Dermis microvascular lymphatic vessel endothelial cell (primary cell): ENCODE results near the gene ARL6IP4. TPM values are rescaled to one million over a fixed set of nuclear protein-coding genes. Genes with fewer than 3 reads are reported as not detected.
A peak's percentile ranks its signal among the peaks of the same experiment; 100 is the strongest.
"Not testable (repeated sequence)": the region's sequence is repeated elsewhere in the genome, so short reads cannot be mapped to it uniquely, and the experiment has no call there.

Experiments used
- DNase-seq, 2 donors: peaks; one replicate each; pipeline versions ENCODE4 v3.0.0 to v3.0.0-alpha.2; 2010; ENCODE audit warnings: low read depth in 2 of 2
- total RNA-seq: library from RNA; depleted of rRNA; stranded (reverse); fragments of >200 nt; gene quantifications from 2 replicates; pipeline ENCODE4 v1.2.1, GENCODE V29; 2014

The ARL6IP4 gene
- 133 and 149 TPM in 2 replicates for total RNA-seq

DNA sequence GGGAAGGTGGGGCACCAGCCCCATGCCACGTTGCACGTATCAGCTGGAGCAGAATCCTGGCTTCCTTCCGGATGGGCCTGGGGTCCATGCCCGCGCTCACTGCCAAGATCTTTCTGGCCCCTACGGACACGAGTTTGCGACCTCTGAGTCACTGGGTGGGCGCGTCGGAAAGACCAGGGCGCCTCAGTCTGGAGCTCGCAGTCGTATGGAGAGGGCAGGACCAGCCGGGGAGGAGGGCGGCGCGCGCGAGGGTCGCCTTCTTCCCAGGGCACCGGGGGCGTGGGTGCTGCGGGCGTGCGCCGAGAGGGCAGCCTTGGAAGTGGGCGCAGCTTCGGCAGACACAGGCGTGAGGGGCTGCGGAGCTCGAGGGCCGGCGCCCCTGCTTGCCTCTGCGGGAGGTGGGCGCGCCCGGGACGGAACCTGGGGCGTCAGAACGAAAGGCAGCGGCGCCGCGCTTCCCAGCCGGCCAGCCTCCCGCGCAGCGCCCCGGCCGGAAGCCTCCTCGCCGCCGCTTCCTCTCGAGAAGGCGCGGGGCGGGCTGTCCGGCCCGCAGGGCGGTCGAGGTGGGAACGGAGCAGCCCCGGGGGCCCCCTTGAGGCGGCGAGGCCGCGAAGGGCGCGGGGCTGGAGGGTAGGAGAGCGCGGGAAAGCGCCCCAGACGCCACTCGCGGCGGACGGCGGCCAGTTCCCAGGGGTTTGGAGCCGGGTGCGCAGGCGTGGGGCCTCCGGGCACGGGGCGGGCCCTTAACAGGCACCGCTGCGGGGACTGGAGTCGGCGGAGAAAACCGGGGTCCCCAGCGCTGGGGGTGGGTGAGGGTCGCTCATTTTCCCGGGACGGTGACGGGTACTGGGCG is at the start of gene ARL6IP4:
Gene ARL6IP4 (plus strand): TSS at position 499 of the 853 bp plus-strand sequence. CDS start 459 bp downstream, outside the sequence.
- DNase-seq: peak in 1 of 2 donors; percentile 78

DNA sequence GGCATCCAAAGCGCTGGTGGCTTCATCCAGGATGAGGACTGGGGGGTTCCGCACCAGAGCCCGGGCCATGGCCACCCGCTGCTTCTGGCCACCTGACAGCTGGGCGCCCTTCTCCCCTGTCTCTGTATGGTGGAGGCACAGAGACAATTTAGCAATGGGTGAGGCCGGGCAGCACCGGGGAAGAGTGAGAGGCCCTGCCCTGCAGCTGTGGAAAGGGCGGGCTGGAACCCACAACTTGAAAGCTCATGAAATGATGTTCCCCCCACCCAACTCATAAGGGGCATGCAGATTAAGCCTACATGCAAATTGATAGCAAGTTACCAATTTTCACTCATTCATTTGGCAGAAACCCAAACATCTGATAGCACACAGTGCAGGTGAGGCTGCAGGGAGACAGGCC is 48.3 kb upstream of the ARL6IP4 start:
- no peak for DNase-seq

DNA sequence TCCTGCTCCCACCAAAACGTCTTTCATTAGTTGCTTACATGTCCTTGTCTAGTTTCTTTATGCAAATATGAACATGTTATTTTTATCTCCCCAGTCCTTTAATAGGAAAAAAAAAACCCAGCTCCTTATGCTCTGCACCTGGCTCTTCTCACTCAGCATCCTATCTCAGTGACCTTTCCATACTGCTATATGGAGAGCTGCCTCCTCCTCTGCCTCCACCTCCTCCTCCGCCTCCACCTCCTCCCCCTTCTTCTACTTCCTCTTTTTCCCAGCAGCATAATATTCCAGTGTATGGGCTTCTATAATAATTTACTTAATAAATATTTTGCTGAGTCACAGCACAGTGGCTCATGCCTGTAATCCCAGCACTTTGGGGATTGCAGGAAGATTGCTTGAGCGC is 45.8 kb upstream of the ARL6IP4 start:
- DNase-seq: no peak

DNA sequence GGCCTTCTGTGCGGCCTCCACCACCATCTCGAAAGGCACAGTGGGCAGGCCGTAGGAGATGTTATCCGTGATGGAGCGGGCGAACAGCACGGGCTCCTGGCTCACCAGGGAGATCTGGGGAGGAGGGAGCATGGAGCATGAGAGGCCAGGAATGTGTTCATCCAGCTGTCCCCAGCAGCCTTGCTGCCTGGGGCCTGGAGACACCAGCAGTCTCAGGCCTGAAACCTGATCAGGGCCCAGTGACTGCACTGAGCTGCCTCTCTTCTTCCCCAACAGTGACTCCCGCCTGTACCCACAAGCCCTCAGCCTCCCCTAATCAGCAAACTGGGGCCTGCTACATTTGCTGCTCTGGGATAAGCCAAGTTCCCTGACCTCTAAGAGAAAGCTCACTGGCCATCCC is 45.2 kb upstream of the ARL6IP4 start:
- DNase-seq: no peak

DNA sequence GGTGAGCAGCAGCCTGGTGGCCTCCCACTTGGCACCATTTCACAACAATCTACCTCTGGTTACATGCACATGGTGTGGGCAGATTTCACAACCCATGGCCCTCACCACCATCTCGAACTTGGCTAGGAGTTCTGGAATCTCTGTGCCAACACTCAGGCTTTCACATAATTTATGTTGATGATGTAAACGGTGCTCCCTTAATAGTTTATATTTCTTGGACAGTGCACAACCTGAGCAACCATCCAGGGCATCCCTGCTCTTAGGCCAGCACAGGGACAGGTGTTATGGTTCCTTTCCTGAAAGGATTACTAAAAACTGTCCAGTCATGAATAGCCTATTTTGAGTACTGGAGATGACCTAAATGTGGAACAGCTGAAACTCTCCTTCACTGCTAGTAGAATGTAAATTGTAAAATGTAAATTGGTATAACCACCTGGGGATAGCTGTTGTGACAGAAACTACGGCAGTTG is 42.8 kb upstream of the ARL6IP4 start:
- no peak for DNase-seq

DNA sequence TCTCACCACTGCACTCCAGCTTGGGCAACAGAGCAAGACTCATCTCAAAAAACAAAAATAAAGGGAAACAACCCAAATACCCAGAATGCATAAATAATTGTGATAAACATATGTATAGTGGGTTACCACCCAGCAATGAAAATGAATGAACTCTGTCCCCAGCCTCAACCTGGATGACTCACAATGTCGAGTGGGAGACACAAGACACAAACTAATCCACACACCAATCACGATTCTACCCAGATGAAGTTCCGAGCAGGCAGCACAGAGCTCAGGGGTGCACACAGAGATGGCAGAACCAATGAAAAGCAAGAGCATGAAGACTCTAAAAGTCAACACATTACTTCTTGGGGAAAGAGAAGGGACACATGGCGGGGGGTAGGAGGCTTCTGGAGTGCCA is 41.4 kb upstream of the ARL6IP4 start:
- no peak for DNase-seq

DNA sequence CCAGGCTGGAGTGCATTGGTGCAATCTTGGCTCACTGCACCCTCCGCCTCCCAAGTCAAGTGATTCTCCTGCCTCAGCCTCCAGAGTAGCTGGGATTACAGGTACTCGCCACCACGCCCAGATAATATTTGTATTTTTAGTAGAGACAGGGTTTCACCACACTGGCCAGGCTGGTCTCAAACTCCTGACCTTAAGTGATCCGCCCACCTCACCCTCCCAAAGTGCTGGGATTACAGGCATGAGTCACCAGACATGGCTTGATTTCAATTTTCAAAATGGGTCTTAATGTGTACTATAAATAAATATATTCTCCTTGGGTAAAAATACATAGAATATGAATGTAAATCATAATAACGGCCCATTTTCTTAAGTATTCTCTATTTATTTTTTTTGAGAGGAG is 39.1 kb upstream of the ARL6IP4 start:
- DNase-seq: not testable (repeated sequence)

DNA sequence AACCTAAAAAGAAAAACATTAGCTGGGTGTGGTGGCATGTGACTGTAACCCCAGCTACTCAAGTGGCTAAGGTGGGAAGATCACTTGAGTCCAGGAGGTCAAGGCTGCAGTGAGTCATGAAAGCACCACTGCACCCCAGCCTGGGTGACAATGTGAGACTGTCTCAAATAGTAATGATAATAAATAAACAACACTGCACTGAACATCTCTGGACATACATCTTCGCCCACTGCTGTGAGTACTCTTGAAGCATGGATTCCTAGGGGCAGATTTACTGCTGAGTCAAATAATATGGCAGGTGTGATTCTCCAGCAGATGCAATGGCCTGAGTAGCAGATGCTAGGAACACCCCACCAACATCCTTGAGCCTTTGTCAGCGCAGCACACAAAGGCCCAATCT is 37.8 kb upstream of the ARL6IP4 start:
- no peak for DNase-seq

DNA sequence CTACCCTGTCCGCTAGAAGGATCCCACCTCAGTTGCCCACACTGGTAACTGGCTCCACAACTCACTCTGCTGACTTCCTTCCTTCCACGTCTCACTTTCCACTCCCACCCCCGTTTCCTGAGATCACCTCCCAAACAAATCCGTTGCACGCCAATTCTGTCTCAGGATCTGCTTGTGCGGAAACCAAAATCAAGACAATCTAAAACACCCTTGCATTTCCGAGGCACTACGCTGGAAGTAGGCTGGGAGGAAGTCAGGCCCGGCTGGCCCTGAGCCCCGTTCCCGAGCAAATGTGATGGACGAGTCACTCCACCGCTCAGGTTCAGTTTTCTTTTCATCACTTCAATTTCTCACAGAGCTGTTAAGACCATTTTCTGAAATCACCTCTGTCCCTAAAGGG is 37.3 kb upstream of the ARL6IP4 start:
- DNase-seq: peak; percentile 45 to 73

DNA sequence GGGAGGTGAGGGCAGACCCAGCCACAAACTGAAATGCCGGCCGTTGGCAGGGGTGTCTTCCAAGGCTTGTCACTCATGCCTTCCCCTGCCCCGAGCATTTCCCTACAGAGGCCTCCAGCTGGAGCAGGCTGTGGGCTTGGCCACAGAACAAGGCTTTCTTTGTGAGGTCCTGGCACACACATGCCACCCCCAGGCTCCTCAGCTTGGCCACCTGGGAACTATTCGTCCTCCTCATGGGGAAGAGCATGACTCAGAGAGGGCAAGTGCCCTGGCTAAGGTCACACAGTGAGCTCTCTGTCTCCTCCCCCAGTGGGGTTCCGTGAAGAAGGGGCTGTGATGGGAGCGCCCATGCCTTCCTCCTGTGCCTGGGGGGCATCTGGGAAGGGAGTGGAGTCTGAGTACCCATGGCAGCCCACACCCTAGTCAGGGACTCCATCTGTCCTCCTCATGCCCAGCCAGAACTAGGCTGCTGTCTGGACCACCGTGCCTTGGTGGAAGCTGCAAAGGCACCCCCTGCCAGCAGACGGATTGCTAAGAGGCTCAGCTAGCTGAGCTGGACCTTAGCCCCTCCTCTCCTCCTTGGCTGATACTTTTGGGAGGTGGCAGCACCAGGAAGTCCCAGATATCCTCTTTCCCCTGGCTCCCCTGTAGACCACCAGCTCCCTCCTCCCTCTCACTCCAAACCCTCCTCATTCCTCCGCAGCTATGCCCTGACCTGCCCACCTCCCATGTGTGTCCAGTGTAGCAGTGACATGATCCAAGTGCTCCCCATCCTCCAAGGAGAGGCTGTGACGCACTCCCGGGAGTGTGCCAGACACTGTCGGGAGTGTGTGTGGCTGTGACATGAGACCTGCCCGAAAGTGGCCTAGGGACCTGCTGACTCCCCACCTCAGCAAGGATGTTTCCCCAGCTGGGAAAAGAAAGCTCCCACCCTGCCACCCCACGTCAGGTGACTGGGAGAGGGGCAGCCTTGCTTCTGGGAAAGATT is 35.6 kb upstream of the ARL6IP4 start:
- DNase-seq: peak in 1 of 2 donors; percentile 22

DNA sequence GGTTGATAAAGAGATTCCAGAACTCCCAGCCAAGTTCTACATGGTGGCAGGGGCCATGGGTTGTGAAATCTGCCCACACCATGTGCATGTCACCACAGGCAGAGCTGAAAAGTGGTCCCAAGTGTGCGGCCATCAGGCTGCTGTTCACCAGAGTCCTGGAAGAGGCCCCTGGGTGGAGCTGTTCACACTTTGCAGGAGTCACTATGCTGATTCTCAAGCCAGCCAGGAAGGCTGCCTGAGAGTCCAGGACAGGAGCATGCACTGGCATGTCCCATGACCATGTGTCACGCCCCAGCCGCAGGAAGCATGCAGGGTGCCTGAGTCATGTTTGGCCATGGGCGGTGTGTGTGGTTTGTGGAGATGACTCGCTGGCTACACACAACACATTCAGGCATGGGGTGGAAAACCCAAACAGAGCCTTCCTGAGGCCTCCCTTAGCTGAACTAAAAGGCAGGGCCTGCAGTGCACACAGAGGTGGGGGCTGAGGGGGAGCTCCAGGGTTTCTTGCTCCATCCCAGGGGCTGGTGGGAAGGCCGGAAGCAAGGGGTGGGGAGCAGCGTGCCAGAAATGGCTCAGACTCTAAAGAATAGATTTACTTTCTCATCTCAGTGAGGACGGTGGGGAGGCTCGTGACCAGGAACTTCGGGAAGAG is 33.7 kb upstream of the ARL6IP4 start:
- peak; percentile 91 to 99 for DNase-seq

DNA sequence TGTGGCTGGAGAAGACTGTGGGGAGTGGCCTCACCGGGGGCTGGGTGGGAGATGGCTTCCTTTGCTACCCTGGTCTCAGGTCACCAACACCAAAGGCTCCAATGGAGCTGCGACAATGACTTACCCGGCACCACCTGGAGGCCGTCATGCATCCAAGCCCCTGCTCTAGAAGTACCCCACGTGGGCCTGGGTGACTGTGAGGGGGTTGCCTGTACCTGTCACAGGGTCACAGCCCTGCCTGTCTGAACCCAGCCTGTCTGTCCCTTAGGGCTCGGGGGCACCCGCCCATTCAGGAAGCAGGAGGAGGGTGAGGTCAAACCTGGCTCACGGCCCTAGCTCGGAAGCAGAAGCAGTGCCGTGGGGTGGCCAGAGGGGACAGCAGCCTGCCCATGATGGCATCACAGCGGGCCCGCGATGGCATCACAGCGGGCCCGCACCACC is 33.1 kb upstream of the ARL6IP4 start:
- peak; percentile 51 to 60 for DNase-seq

DNA sequence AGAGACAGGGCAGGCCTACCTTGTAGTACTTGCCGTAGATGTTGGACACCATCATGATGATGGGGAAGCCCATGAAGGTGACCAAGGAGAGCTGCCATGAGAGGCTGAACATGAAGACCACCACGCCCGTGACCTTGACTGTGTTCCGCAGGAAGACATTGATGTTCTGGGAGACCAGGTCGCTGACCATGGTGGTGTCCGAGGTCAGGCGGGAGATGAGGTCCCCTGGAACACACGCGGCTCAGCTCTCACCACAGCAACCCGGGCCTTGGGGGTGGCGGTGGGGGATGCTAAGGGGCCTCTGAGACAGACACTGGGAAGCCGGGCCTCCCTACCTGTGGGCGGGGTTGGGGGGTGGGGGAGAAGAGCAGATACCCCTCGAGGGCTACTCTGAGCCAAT is 31.9 kb upstream of the ARL6IP4 start:
- no peak for DNase-seq

DNA sequence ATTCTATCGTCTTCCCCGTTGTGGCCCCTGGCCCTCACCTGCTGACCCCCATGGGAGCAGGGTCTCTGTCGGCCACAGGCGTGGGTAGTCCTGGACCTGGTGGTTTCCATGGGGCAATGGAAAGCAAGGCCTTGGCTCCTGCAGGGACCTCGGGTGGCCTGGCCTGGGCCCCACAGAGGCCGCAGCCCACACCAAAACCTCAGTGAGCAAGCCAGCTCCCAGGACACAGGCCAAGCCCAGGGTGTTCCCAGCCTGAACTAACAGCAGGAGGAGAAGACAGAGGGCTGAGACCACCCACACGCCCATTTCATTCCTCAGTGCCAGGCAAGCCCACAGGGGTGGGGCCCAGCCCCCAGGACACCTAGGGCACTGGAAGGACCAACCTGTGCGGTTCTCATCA is 31.1 kb upstream of the ARL6IP4 start:
- no peak for DNase-seq

DNA sequence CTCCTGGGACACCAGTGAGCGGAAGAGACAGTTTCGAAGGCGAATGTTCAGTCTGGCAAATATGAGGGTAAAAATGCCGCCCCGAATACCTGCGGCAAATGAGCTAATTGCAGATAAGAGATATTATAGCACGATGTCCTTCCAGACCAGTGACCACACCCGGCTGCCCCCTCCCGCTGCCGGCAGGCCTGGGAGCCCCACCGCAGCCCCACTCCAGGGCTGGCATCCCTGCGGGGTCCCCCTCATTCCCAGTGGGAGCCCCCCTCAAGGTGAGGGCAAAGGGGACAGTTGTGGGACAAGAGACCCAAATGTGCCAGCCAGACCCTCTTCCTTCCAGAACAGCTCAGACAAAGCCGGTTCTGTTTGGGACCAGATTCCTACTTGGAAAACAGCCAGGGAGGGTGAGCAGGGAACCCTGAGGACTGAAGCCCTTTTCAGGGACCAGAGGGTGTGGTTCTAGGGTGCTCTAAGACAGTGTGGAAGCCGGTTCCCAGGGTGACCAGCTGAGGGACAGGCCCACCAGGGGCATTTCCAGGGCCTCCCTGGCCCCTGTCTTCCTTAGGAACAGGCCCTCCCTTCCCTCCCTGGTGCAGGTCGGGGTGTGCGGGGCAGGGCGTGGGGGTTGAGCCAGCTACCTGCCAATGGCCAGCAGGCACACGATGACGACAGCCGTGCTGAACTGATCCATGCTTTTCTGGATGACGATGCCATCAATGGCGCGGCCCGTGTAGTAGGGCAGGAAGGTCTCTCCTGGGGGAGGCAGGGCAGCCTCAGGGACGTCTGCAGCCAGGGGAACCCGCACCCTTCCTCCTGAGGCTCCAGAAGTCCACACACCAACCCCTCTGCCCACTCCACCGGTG is 30.4 kb upstream of the ARL6IP4 start:
- no peak for DNase-seq

DNA sequence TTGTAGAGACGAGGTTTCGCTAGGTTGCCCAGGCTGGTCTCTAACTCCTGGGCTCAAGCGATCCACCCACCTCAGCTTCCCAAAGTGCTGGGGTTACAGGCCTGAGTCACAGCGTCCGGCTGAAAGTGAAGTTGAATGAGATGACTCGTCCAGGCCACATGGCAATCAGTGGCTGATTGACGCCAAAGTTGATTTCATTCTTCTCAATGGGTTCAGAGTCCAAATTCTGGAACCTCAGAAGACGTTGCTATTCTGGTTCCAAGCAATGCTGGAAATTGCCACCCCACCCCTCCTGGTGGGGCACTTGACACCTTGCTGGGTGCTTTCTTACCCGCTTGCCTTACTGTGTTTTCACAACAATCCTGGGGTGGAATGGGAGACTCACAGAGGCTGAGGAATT is 29.1 kb upstream of the ARL6IP4 start:
- peak in 1 of 2 donors; percentile 81 for DNase-seq

DNA sequence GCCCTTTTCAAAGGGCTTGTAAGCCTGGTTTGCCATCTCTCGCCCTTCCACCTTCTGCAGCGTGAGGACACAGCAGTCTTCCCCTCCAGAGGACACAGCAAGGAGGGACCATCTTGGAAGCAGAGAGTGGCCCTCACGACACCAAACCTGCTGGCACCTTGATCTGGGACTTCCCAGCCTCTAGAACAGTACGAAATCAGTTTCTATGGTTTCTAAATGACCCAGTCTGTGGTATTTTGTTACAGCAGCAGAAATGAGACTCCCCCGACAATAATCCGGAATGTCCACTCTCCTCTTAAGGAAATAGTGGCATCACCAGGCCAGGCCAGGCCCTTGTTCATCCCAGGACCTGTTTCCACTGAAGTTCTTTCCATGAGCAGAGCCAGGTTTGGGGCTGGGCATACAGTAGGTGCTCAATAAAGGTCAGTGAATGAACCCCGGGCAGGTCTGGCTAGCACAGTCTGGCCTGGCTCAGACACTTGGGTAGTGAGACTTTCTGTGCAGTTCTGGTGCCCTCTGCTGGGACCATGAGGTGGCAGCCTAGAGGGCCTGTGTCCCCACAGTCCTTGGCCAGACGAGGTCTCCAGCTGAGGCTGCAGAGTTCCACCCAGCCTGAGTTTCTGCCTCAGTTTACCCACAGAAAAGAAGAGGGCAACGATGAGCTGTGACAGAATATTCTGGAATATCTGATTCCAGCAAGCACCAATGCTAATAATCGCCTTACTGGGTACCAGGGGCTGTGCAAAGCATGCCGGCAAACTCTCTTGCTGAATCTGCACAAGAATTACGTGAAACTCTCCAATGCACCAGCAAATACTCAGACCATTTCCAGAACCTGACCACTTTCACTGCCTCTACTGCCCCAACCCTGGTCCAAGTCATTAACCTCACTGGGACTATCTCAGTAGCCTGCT is 28.2 kb upstream of the ARL6IP4 start:
- DNase-seq: peak; percentile 69 to 83

DNA sequence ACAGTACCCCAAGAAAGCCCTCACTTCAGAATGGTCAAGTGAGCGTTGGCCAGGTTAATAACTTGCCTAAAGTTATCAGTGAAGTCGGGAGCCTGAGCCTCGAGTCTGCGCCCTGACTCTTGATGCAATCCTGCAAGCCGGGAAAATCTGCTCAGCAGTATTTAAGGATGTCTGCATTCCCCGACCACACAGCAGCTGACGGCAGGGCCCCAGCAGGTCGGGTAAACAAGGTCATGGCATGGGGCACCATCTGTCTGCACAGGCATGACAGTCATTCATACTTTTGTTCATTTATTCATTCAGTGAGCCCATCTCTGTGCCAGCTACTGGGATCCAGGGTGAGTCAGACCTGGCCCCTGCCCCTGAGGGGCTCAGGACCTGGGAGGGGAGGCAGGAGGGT is 25.3 kb upstream of the ARL6IP4 start:
- peak in 1 of 2 donors; percentile 42 for DNase-seq

DNA sequence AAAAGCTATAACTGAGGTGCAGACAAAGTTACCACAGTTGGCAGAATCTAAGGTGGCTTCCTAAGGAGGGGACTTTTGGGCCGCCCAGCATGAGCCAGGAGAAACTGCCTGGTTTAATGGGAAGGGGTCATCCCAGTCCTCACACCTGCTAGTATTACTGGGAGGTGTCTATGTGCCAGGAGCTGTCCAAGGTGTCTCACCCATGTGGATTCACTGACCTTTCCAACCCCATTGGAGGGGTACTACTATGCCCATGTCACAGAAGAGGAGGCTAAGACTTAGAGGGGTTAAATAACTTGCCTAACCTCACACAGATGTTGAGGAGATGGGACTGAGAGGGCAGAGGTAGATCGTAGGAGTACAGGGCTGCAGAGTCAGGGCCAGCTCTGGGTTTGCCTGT is 24.4 kb upstream of the ARL6IP4 start:
- DNase-seq: no peak
